Measurements from ENCODE around the gene JPH2.
A peak's percentile ranks its signal among the peaks of the same experiment; 100 is the strongest.

Gene JPH2

DNA sequence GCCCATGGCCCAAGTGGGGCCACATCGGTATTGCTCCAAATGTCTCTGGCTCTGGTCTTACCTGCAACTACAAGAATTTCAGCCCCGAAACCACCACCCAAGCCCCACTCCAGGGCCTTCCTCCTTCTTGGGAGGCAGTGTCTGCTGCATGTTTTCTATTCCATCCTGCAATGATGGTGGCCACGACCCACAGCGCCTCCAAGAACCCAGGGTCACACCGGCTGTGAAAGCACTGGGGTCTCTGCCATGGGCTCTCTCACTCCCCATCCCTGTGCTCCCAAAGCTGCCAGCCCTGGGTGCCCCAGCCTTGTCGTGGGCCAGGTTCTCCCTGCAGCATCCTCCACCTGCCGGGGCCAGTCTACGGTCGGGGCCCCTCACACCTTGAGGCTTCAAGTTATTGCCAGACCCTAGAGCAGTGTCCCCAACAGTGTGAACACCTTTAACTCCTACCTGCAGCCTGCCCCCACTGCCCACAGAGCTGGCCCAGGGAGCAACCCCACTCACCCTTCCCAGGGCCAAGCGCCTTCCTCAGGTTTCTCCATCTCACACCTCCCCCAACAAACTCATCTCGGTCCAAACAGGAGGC is 115.4 kb downstream of the JPH2 start:
- no peaks in the 10 kb centered on the region for H3K36me3 ChIP-seq (ENCODE audit: control insufficient read depth in 2 of 2, insufficient read depth in 2 of 2, low read length in 2 of 2)
- no peak overlapping the region for H3K9ac ChIP-seq (ENCODE audit: low read depth in 1 of 2, low read length in 2 of 2)
- no peak overlapping the region for H3K27ac ChIP-seq (ENCODE audit: low read depth in 2 of 2, low read length in 2 of 2)
- H3K4me3 ChIP-seq (ENCODE audit: low read length in 2 of 2) = no peak overlapping the region
- H3K4me1 ChIP-seq (ENCODE audit: control insufficient read depth in 2 of 2, insufficient read depth in 2 of 2, low read length in 2 of 2) = peaks cover 0 to 8% of the 10 kb centered on the region in 2 donors
- H3K9me3 ChIP-seq (ENCODE audit: control insufficient read depth in 2 of 2, low read length in 2 of 2) = no peaks in the 10 kb centered on the region
- no peaks in the 10 kb centered on the region for H3K27me3 ChIP-seq (ENCODE audit: control insufficient read depth in 2 of 2, insufficient read depth in 2 of 2, low read length in 2 of 2)

DNA sequence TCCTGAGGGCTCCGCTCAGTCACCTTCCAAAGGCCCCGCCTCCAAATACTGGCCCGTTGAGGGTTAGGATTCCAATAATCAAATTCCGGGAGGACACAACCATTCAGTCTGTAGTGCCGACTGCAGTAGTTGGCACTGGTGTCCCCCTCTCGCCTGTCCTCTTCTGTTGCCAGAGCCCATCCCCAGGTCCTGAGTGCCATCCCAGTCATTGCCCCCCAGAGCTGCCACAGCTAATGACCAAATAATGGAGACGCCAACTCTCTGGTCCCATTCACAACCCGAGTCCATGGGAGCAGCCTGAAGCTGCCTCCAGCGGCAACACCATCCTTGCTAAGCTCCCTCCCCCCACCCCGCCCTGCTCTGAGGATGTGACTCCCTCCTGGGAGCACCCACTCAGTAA is 115.9 kb downstream of the JPH2 start:
- H3K36me3 ChIP-seq (ENCODE audit: control insufficient read depth in 2 of 2, insufficient read depth in 2 of 2, low read length in 2 of 2) = no peaks in the 10 kb centered on the region
- peak overlapping the region in 1 of 2 donors; percentile 80 for H3K27ac ChIP-seq (ENCODE audit: low read depth in 2 of 2, low read length in 2 of 2)
- H3K27me3 ChIP-seq (ENCODE audit: control insufficient read depth in 2 of 2, insufficient read depth in 2 of 2, low read length in 2 of 2) = no peaks in the 10 kb centered on the region
- H3K4me3 ChIP-seq (ENCODE audit: low read length in 2 of 2) = no peak overlapping the region
- H3K9me3 ChIP-seq (ENCODE audit: control insufficient read depth in 2 of 2, low read length in 2 of 2) = no peaks in the 10 kb centered on the region
- peaks cover 0 to 8% of the 10 kb centered on the region in 2 donors for H3K4me1 ChIP-seq (ENCODE audit: control insufficient read depth in 2 of 2, insufficient read depth in 2 of 2, low read length in 2 of 2)
- no peak overlapping the region for H3K9ac ChIP-seq (ENCODE audit: low read depth in 1 of 2, low read length in 2 of 2)

GRCh38 chr20:44070139-44070900 is 116.7 kb downstream of the JPH2 start:
- Histone ChIP-seq H3K27me3 (ENCODE audit: control insufficient read depth in 2 of 2, insufficient read depth in 2 of 2, low read length in 2 of 2) (no peaks in the 10 kb centered on the region), H3K9me3 (ENCODE audit: control insufficient read depth in 2 of 2, low read length in 2 of 2) (no peaks in the 10 kb centered on the region), H3K4me3 (ENCODE audit: low read length in 2 of 2) (no peak overlapping the region), H3K27ac (ENCODE audit: low read depth in 2 of 2, low read length in 2 of 2) (peak overlapping the region; percentile 78 to 80), H3K9ac (ENCODE audit: low read depth in 1 of 2, low read length in 2 of 2) (peak overlapping the region in 1 of 2 donors; percentile 54), H3K4me1 (ENCODE audit: control insufficient read depth in 2 of 2, insufficient read depth in 2 of 2, low read length in 2 of 2) (peaks cover 0 to 8% of the 10 kb centered on the region in 2 donors), H3K36me3 (ENCODE audit: control insufficient read depth in 2 of 2, insufficient read depth in 2 of 2, low read length in 2 of 2) (no peaks in the 10 kb centered on the region)

DNA sequence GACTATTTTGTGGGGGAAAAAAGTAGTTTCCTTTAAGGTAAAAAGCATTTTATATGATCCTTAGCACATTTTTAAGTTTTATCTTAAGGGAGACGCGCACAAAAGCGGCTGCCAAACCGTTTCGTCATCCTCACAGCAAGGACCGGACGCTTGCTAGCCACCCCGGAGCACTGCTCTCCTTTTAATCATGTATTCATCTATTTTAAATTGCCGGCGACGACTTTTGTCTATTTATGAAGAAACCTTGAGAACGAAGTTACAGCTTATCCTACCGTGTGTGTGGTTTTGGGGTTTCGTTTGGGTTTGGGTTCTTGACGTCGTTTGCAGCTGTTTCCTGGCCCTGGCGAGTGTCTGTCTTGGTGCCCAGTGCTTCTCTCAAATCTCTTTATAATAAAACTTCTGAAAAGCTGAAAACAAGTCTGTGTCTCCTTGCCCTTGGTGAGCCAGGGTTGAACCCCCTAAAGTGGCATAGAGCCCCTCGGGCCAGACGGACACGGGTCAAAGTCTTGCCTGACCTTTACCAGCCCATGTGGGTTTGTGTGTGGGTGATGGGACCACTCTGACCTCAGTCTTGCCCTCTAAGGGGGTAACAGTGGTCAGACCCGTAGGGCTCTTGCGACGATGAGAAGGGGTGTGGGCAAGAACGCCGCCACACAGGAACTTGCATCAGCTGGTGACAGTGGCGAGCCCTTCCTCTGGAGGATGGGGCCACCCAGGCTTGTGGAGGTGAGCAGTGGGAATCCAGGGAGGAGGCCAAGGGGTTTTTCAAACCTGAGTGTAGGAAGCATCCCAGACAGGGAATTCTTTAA is 117.6 kb downstream of the JPH2 start:
- no peaks in the 10 kb centered on the region for H3K9me3 ChIP-seq (ENCODE audit: control insufficient read depth in 2 of 2, low read length in 2 of 2)
- peak overlapping the region; percentile 78 to 80 for H3K27ac ChIP-seq (ENCODE audit: low read depth in 2 of 2, low read length in 2 of 2)
- H3K27me3 ChIP-seq (ENCODE audit: control insufficient read depth in 2 of 2, insufficient read depth in 2 of 2, low read length in 2 of 2) = no peaks in the 10 kb centered on the region
- peak overlapping the region in 1 of 2 donors; percentile 1 for H3K4me3 ChIP-seq (ENCODE audit: low read length in 2 of 2)
- H3K9ac ChIP-seq (ENCODE audit: low read depth in 1 of 2, low read length in 2 of 2) = peak overlapping the region; percentile 38 to 54
- H3K36me3 ChIP-seq (ENCODE audit: control insufficient read depth in 2 of 2, insufficient read depth in 2 of 2, low read length in 2 of 2) = no peaks in the 10 kb centered on the region
- H3K4me1 ChIP-seq (ENCODE audit: control insufficient read depth in 2 of 2, insufficient read depth in 2 of 2, low read length in 2 of 2) = peaks cover 0 to 8% of the 10 kb centered on the region in 2 donors

DNA sequence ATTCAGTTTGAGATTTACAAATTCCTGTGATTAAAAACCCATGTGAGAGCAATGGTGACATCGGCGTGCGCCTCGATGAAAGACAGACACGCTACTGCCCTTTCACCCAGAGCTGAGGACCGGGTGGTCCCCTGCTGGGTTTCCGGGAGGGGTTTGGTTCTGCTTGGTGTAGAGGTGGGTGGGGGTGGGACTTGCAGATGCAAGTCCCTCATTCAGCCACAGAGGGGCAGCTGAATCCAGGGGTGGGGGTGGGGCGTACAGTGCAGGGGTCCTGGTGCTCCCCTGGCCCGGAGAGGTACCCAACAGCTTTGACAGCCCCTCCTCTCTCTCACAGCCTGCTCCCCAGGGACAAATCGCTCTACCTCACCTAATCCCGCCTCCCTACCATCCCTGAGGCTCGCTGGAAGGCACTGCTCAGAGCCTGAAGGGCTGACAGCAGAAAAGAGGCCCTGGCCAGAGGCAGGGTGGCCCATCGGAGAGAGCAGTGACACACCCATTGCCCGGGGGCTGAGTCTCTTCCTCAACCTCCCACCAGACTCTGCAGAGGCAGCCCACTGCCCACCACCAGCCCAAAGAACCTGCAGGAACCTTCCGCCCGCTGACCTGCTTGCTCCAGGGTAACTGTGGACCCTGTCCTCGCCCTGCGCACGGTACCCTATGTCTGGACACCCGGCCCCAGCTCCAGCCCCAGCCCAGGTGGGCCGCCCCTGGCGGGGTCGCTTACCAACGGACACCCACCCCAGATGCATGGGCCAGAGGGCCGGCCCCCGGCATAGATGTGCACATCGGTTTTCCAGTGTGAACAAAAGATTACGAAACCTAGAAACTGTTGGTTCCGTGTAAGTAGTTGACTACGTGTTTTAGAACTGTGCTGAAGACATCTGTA is 118.4 kb downstream of the JPH2 start:
- H3K9me3 ChIP-seq (ENCODE audit: control insufficient read depth in 2 of 2, low read length in 2 of 2) = no peaks in the 10 kb centered on the region
- H3K36me3 ChIP-seq (ENCODE audit: control insufficient read depth in 2 of 2, insufficient read depth in 2 of 2, low read length in 2 of 2) = no peaks in the 10 kb centered on the region
- H3K27ac ChIP-seq (ENCODE audit: low read depth in 2 of 2, low read length in 2 of 2) = peak overlapping the region; percentile 63 to 76
- peaks cover 0 to 8% of the 10 kb centered on the region in 2 donors for H3K4me1 ChIP-seq (ENCODE audit: control insufficient read depth in 2 of 2, insufficient read depth in 2 of 2, low read length in 2 of 2)
- no peaks in the 10 kb centered on the region for H3K27me3 ChIP-seq (ENCODE audit: control insufficient read depth in 2 of 2, insufficient read depth in 2 of 2, low read length in 2 of 2)
- peak overlapping the region in 1 of 2 donors; percentile 1 for H3K4me3 ChIP-seq (ENCODE audit: low read length in 2 of 2)
- H3K9ac ChIP-seq (ENCODE audit: low read depth in 1 of 2, low read length in 2 of 2) = no peak overlapping the region

- no peak overlapping the region for H3K27ac ChIP-seq (ENCODE audit: low read depth in 2 of 2, low read length in 2 of 2)
- no peak overlapping the region for H3K9ac ChIP-seq (ENCODE audit: low read depth in 1 of 2, low read length in 2 of 2)
- peaks cover 0 to 8% of the 10 kb centered on the region in 2 donors for H3K4me1 ChIP-seq (ENCODE audit: control insufficient read depth in 2 of 2, insufficient read depth in 2 of 2, low read length in 2 of 2)
- H3K9me3 ChIP-seq (ENCODE audit: control insufficient read depth in 2 of 2, low read length in 2 of 2) = no peaks in the 10 kb centered on the region
- H3K27me3 ChIP-seq (ENCODE audit: control insufficient read depth in 2 of 2, insufficient read depth in 2 of 2, low read length in 2 of 2) = no peaks in the 10 kb centered on the region
- H3K4me3 ChIP-seq (ENCODE audit: low read length in 2 of 2) = no peak overlapping the region
- H3K36me3 ChIP-seq (ENCODE audit: control insufficient read depth in 2 of 2, insufficient read depth in 2 of 2, low read length in 2 of 2) = no peaks in the 10 kb centered on the region
These were observed 119.3 kb downstream of the JPH2 start for GRCh38 chr20:44067650-44068081.

GRCh38 chr20:44066645-44067606 is 120.1 kb downstream of the JPH2 start:
- H3K9ac ChIP-seq (ENCODE audit: low read depth in 1 of 2, low read length in 2 of 2) = no peak overlapping the region
- no peak overlapping the region for H3K4me3 ChIP-seq (ENCODE audit: low read length in 2 of 2)
- H3K4me1 ChIP-seq (ENCODE audit: control insufficient read depth in 2 of 2, insufficient read depth in 2 of 2, low read length in 2 of 2) = peaks cover 0 to 8% of the 10 kb centered on the region in 2 donors
- H3K9me3 ChIP-seq (ENCODE audit: control insufficient read depth in 2 of 2, low read length in 2 of 2) = no peaks in the 10 kb centered on the region
- H3K27me3 ChIP-seq (ENCODE audit: control insufficient read depth in 2 of 2, insufficient read depth in 2 of 2, low read length in 2 of 2) = no peaks in the 10 kb centered on the region
- H3K27ac ChIP-seq (ENCODE audit: low read depth in 2 of 2, low read length in 2 of 2) = no peak overlapping the region
- no peaks in the 10 kb centered on the region for H3K36me3 ChIP-seq (ENCODE audit: control insufficient read depth in 2 of 2, insufficient read depth in 2 of 2, low read length in 2 of 2)

DNA sequence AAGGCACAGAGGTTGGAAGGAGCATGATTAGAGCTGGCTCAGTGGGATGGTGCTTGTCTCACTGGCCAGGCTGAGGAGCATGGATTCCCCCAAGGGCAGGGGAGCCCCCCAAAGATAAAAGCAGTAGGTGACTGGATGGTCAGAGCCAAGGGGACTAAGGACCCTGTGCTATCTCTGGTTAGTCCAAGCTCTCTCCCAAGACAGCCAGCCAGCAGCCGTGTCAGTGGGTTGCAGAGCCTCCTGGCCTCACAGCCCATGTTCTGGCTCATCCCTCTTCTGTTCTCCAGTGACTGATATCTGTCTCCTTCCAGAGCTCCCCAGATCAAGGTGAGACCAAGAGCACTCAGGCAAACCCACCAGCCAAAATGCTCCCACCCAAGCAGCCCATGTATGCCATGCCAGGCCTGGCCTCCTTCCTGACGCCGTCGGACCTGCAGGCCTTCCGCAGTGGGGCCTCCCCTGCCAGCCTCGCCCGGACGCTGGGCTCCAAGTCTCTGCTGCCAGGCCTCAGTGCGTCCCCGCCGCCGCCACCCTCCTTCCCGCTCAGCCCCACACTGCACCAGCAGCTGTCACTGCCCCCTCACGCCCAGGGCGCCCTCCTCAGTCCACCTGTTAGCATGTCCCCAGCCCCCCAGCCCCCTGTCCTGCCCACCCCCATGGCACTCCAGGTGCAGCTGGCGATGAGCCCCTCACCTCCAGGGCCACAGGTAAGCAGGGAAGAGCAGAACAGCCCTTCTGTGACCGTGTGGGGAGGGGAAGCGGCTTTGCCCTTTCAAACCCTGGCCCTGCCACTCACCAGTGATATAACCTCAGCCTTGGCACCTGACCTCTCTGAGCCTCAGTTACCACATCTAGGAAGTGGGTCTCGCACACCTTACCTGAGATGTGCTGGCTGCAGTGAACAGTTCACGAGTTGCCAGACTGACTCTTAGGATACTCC is 121.3 kb downstream of the JPH2 start:
- Histone ChIP-seq H3K27me3 (ENCODE audit: control insufficient read depth in 2 of 2, insufficient read depth in 2 of 2, low read length in 2 of 2) (no peaks in the 10 kb centered on the region), H3K27ac (ENCODE audit: low read depth in 2 of 2, low read length in 2 of 2) (no peak overlapping the region), H3K9ac (ENCODE audit: low read depth in 1 of 2, low read length in 2 of 2) (no peak overlapping the region), H3K9me3 (ENCODE audit: control insufficient read depth in 2 of 2, low read length in 2 of 2) (no peaks in the 10 kb centered on the region), H3K4me3 (ENCODE audit: low read length in 2 of 2) (no peak overlapping the region), H3K36me3 (ENCODE audit: control insufficient read depth in 2 of 2, insufficient read depth in 2 of 2, low read length in 2 of 2) (no peaks in the 10 kb centered on the region), H3K4me1 (ENCODE audit: control insufficient read depth in 2 of 2, insufficient read depth in 2 of 2, low read length in 2 of 2) (peaks cover 0 to 5% of the 10 kb centered on the region in 2 donors)

All from mucosa of rectum (tissue), 2 donors.